K562 (cell line): ENCODE data around the gene SPEM3. TPM values are rescaled to one million over a fixed set of nuclear protein-coding genes. Genes with fewer than 3 reads are reported as not detected.
A peak's percentile ranks its signal among the peaks of the same experiment; 100 is the strongest.

Experiments
- ARID1B ChIP-seq: fragments of 450-650 bp; IDR thresholded peaks from 2 replicates; pipeline ENCODE4 v1.6.1; 2016; ENCODE audit warnings: antibody characterized with exemption, mild to moderate bottlenecking, inconsistent platforms
- ASH1L ChIP-seq: fragments of 450-650 bp; IDR thresholded peaks from 2 replicates; pipeline ENCODE4 v1.6.1; 2018; ENCODE audit warnings: borderline replicate concordance, mild to moderate bottlenecking, low read depth; ENCODE audit not compliant: partially characterized antibody
- BCLAF1 ChIP-seq, 2 experiments: fragments of 450-650 bp in 1 of 2; IDR thresholded peaks; 2 replicates each; pipeline ENCODE4 v1.6.1; 2011 to 2017; ENCODE audit warnings: low read depth in 2 of 2, antibody characterized with exemption in 1 of 2, borderline replicate concordance in 1 of 2, low read length in 1 of 2, mild to moderate bottlenecking in 1 of 2, mixed read lengths in 1 of 2; ENCODE audit not compliant: control insufficient read depth in 1 of 2
- CBFA2T2 ChIP-seq: fragments of 450-650 bp; conservative IDR thresholded peaks from 2 replicates; pipeline ENCODE4 v1.6.1; 2017; ENCODE audit warnings: mild to moderate bottlenecking
- EHMT2 ChIP-seq: fragments of 450-650 bp; IDR thresholded peaks from 2 replicates; pipeline ENCODE4 v1.6.1; 2018; ENCODE audit warnings: antibody characterized with exemption
- HDAC1 ChIP-seq, 2 experiments: fragments of 450-650 bp; IDR thresholded peaks; 2 replicates each; pipeline ENCODE4 v1.6.1; 2016 to 2017; ENCODE audit warnings: inconsistent platforms in 1 of 2, mild to moderate bottlenecking in 1 of 2, moderate library complexity in 1 of 2
- HLTF ChIP-seq: fragments of 450-650 bp; IDR thresholded peaks from 2 replicates; pipeline ENCODE4 v1.6.1; 2016
- HNRNPLL ChIP-seq: fragments of 200-400 bp; formaldehyde crosslinking; IDR thresholded peaks from 2 replicates; pipeline ENCODE4 v1.6.1; 2017; ENCODE audit warnings: low read length, low read depth, mild to moderate bottlenecking; ENCODE audit not compliant: poor library complexity, severe bottlenecking
- L3MBTL2 ChIP-seq: fragments of 450-650 bp; IDR thresholded peaks from 2 replicates; pipeline ENCODE4 v1.6.1; 2016; ENCODE audit warnings: mild to moderate bottlenecking, moderate library complexity
- RAD21 ChIP-seq, 2 experiments: fragments of 250-450 bp in 1 of 2; fragments of 450-650 bp in 1 of 2; sonication (Bioruptor Pico) in 1 of 2; formaldehyde crosslinking in 1 of 2; IDR thresholded peaks in 1 of 2; conservative IDR thresholded peaks in 1 of 2; 2 replicates each; pipeline versions ENCODE4 v1.4.0 to v1.8.0; 2020 to 2022; ENCODE audit warnings: mild to moderate bottlenecking in 2 of 2, moderate library complexity in 1 of 2
- RNF2 ChIP-seq: sonication (generic); IDR thresholded peaks from 2 replicates; pipeline ENCODE4 v1.6.1; 2016
- SPI1 ChIP-seq: IDR thresholded peaks from 2 replicates; pipeline ENCODE4 v1.6.1; 2011; ENCODE audit warnings: low read depth, low read length, control low read depth, borderline replicate concordance
- TCF3 ChIP-seq: sonication (generic); formaldehyde crosslinking; IDR thresholded peaks from 2 replicates; pipeline ENCODE4 v1.4.0; 2020; ENCODE audit warnings: mild to moderate bottlenecking, missing genetic modification reagents
- ZBTB9 ChIP-seq: fragments of 450-650 bp; formaldehyde crosslinking; IDR thresholded peaks from 2 replicates; pipeline ENCODE4 v1.4.0; 2020; ENCODE audit warnings: mild to moderate bottlenecking, moderate library complexity
- ZKSCAN8 ChIP-seq: fragments of 200-800 bp; sonication (Bioruptor generic); IDR thresholded peaks from 2 replicates; pipeline ENCODE4 v1.6.1; 2016; ENCODE audit warnings: missing genetic modification characterization, missing compliant biosample characterization
- ZNF561 ChIP-seq: fragments of 450-650 bp; formaldehyde crosslinking; conservative IDR thresholded peaks from 2 replicates; pipeline ENCODE4 v1.4.0; 2020; ENCODE audit warnings: mild to moderate bottlenecking, moderate library complexity
- ZSCAN32 ChIP-seq: fragments of 450-650 bp; formaldehyde crosslinking; IDR thresholded peaks from 2 replicates; pipeline ENCODE4 v1.4.0; 2020; ENCODE audit warnings: mild to moderate bottlenecking, moderate library complexity
- polyA plus RNA-seq, 8 experiments: library from polyadenylated mRNA; depleted of rRNA in 4 of 8; stranded (reverse) in 5 of 8; unstranded in 3 of 8; fragments of >200 nt; fragmentation: Nextera tagmentation in 2 of 8; fragmentation: Illumina TruSeq in 1 of 8; extraction: Ambion mirVana in 2 of 8; extraction: Trizol in 1 of 8; gene quantifications; 2 replicates each; pipeline versions ENCODE4 v1.2.1 to v1.2.3, GENCODE V29; 2011 to 2014; ENCODE audit warnings: inconsistent platforms in 1 of 8, missing spikeins in 1 of 8
- total RNA-seq, 7 experiments: library from RNA; depleted of rRNA in 6 of 7; stranded (reverse); fragments of >200 nt in 6 of 7; fragmentation: Illumina TruSeq in 2 of 7; extraction: Trizol in 2 of 7; gene quantifications; 2 replicates each; pipeline versions ENCODE4 v1.2.1 to v1.2.3, GENCODE V29; 2011 to 2021; ENCODE audit warnings: low replicate concordance in 1 of 7
- TF ChIP-seq, protein P1 (sequence below), 2 experiments: fragments of 150-350 bp in 1 of 2; IDR thresholded peaks; 2 replicates each; pipeline ENCODE4 v1.6.1; 2012 to 2016; ENCODE audit warnings: low read depth in 2 of 2, low read length in 2 of 2, mild to moderate bottlenecking in 1 of 2, moderate library complexity in 1 of 2

The SPEM3 gene
- total and polyA plus RNA-seq, 9 of the 15 experiments (the other 6 are each of a cell fraction or from before 2014, with no cell fraction given): not detected

GRCh38 chr17:7475764-7476422, 47.2 kb downstream of the SPEM3 start (continued):
- TF ChIP-seq, protein P1, sequence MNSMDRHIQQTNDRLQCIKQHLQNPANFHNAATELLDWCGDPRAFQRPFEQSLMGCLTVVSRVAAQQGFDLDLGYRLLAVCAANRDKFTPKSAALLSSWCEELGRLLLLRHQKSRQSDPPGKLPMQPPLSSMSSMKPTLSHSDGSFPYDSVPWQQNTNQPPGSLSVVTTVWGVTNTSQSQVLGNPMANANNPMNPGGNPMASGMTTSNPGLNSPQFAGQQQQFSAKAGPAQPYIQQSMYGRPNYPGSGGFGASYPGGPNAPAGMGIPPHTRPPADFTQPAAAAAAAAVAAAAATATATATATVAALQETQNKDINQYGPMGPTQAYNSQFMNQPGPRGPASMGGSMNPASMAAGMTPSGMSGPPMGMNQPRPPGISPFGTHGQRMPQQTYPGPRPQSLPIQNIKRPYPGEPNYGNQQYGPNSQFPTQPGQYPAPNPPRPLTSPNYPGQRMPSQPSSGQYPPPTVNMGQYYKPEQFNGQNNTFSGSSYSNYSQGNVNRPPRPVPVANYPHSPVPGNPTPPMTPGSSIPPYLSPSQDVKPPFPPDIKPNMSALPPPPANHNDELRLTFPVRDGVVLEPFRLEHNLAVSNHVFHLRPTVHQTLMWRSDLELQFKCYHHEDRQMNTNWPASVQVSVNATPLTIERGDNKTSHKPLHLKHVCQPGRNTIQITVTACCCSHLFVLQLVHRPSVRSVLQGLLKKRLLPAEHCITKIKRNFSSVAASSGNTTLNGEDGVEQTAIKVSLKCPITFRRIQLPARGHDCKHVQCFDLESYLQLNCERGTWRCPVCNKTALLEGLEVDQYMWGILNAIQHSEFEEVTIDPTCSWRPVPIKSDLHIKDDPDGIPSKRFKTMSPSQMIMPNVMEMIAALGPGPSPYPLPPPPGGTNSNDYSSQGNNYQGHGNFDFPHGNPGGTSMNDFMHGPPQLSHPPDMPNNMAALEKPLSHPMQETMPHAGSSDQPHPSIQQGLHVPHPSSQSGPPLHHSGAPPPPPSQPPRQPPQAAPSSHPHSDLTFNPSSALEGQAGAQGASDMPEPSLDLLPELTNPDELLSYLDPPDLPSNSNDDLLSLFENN (IDR thresholded peaks at IDR 0.05; ENCODE audit: low read depth in 2 of 2, low read length in 2 of 2): no peak
- TF ChIP-seq ARID1B (peak; percentile 86), ZBTB9 (no peak), ZKSCAN8 (peak; percentile 53; the same call in 1 of the 2 replicates), RNF2 (peak; percentile 61; the same call in 1 of the 2 replicates), EHMT2 (no peak), SPI1 (no peak), TCF3 (CRISPR knock-in tag) (peak; percentile 68), ZSCAN32 (CRISPR knock-in tag) (no peak), RAD21 (CRISPR knock-in tag; conservative IDR thresholded peaks at IDR 0.05 in 1 of 2, IDR thresholded peaks at IDR 0.05 in 1 of 2) (no peak), ASH1L (no peak), HDAC1 (IDR thresholded peaks at IDR 0.05) (peak in 1 of 2 experiments; percentile 53; a peak in 1 of 4 replicates), CBFA2T2 (peak; percentile 68), HLTF (no peak), BCLAF1 (IDR thresholded peaks at IDR 0.05; ENCODE audit: borderline replicate concordance in 1 of 2, control insufficient read depth in 1 of 2, low read depth in 2 of 2, low read length in 1 of 2) (no peak), HNRNPLL (no peak), L3MBTL2 (peak; percentile 79), ZNF561 (CRISPR knock-in tag) (no peak)
